GM19452 (cell line): ENCODE results near the gene ANAPC16.
"Not testable (repeated sequence)": the region's sequence is repeated elsewhere in the genome, so short reads cannot be mapped to it uniquely, and the experiment has no call there.

ENCODE experiments used
- ATAC-seq: cut with Tn5 transposase; IDR thresholded peaks from one replicate; pipeline ENCODE4 v1.9.1; 2021; ENCODE audit not compliant: unreplicated experiment

The ANAPC16 gene

GRCh38 chr10:72261784-72262404 lies 46.1 kb downstream of the ANAPC16 start:
- ATAC-seq = peak; percentile 10

- no peak for ATAC-seq
These were observed 47.9 kb downstream of the ANAPC16 start for GRCh38 chr10:72263613-72264241.

GRCh38 chr10:72264536-72264935 lies 48.7 kb downstream of the ANAPC16 start:
- no peak for ATAC-seq

GRCh38 chr10:72265508-72265907 lies 49.7 kb downstream of the ANAPC16 start:
- no peak for ATAC-seq

GRCh38 chr10:72265990-72266865 lies 50.4 kb downstream of the ANAPC16 start:
- ATAC-seq = no peak

GRCh38 chr10:72267381-72267780 lies 51.6 kb downstream of the ANAPC16 start:
- no peak for ATAC-seq

GRCh38 chr10:72267819-72268399 lies 52.1 kb downstream of the ANAPC16 start:
- no peak for ATAC-seq

GRCh38 chr10:72268475-72269200 lies 52.8 kb downstream of the ANAPC16 start:
- not testable (repeated sequence) for ATAC-seq

GRCh38 chr10:72270607-72271281 lies 54.9 kb downstream of the ANAPC16 start:
- ATAC-seq = no peak

GRCh38 chr10:72272689-72273409 lies 57.0 kb downstream of the ANAPC16 start:
- no peak for ATAC-seq

- ATAC-seq = peak; percentile 86
These were observed 57.8 kb downstream of the ANAPC16 start, which contains the start of gene DDIT4 for GRCh38 chr10:72273410-72274212. DDIT4 (plus strand) TSS chr10:72273924; CDS start chr10:72274217, 293 bp downstream.

GRCh38 chr10:72274213-72274729 lies 58.5 kb downstream of the ANAPC16 start:
- ATAC-seq = no peak

GRCh38 chr10:72274730-72275350 lies 59.0 kb downstream of the ANAPC16 start:
- ATAC-seq = no peak

- ATAC-seq = no peak
These were observed 59.7 kb downstream of the ANAPC16 start for GRCh38 chr10:72275351-72276012.

- ATAC-seq = no peak
These were observed 60.2 kb downstream of the ANAPC16 start for GRCh38 chr10:72276013-72276387.

GRCh38 chr10:72276421-72277339 lies 60.9 kb downstream of the ANAPC16 start:
- ATAC-seq = no peak
